Measurements from ENCODE around the gene IRF9. TPM values are rescaled to one million over a fixed set of nuclear protein-coding genes. Genes with fewer than 3 reads are reported as not detected.

IRF9 gene
- total and polyA plus RNA-seq, 2 of the 13 experiments (the other 11 are each of a cell fraction or from before 2014, with no cell fraction given) = 14.9 to 49.7 TPM

- TF ChIP-seq ATF4 (CRISPR knock-in tag; IDR thresholded peaks at IDR 0.05) (no peak), NFE2L2 (IDR thresholded peaks at IDR 0.05; ENCODE audit: low read length) (no peak), SAP130 (CRISPR knock-in tag; IDR thresholded peaks at IDR 0.05; ENCODE audit: low read depth) (peak; percentile 97), ZNF75D (CRISPR knock-in tag; IDR thresholded peaks at IDR 0.05; ENCODE audit: borderline replicate concordance) (no peak), CHD2 (IDR thresholded peaks at IDR 0.05; ENCODE audit: low read depth, low read length) (peak; percentile 59), ZNF407 (CRISPR knock-in tag; IDR thresholded peaks at IDR 0.05; ENCODE audit: not compliant biosample characterization) (peak; percentile 79), MZF1 (CRISPR knock-in tag; IDR thresholded peaks at IDR 0.05; ENCODE audit: borderline replicate concordance) (0 out of 2 replicates have a peak, but pooled peaks have one; percentile 91), ATF3 (CRISPR knock-in tag; IDR thresholded peaks at IDR 0.05) (no peak), RAD51 (IDR thresholded peaks at IDR 0.05; ENCODE audit: borderline replicate concordance) (no peak), ZNF142 (CRISPR knock-in tag; IDR thresholded peaks at IDR 0.05) (no peak), ZNF800 (CRISPR knock-in tag; IDR thresholded peaks at IDR 0.05) (peak; percentile 47), SP140L (CRISPR knock-in tag; IDR thresholded peaks at IDR 0.05; ENCODE audit: borderline replicate concordance) (no peak)
Observed at GRCh38 chr14:24146453-24146977, 14.6 kb upstream of the IRF9 start, which contains the start of gene PSME2 (continued).

All from HepG2 (cell line).